ENCODE measurements around the gene NEIL1.
"Not testable (repeated sequence)": the region's sequence is repeated elsewhere in the genome, so short reads cannot be mapped to it uniquely, and the experiment has no call there.

Gene NEIL1

GRCh38 chr15:75342221-75342620 lies 4.6 kb upstream of the NEIL1 start:
- H4K20me1 ChIP-seq (ENCODE audit: insufficient read depth): no peaks in the 10 kb centered on the region
- no peaks in the 10 kb centered on the region for H3K79me2 ChIP-seq (ENCODE audit: insufficient read depth, low read depth)
- H3K4me3 ChIP-seq (IDR thresholded peaks at IDR 0.05; ENCODE audit: insufficient read depth, low read depth, low read length): no peak overlapping the region
- no peak for TF ChIP-seq CTCF (conservative IDR thresholded peaks at IDR 0.05; ENCODE audit: low read depth, low read length)
- H3K4me2 ChIP-seq: no peak overlapping the region
- H3K27ac ChIP-seq: no peak overlapping the region
- H3K9ac ChIP-seq: no peak overlapping the region
- no peaks in the 10 kb centered on the region for H3K36me3 ChIP-seq (ENCODE audit: insufficient read depth)
- H3K4me1 ChIP-seq (ENCODE audit: low read depth, poor library complexity, severe bottlenecking): peaks cover under 1% of the 10 kb centered on the region
- no peak overlapping the region for H2AFZ ChIP-seq (ENCODE audit: low read depth)
- no peaks in the 10 kb centered on the region for H3K27me3 ChIP-seq (ENCODE audit: insufficient read depth, low read depth)

- not testable (repeated sequence) for H3K4me1 ChIP-seq (ENCODE audit: low read depth, poor library complexity, severe bottlenecking); H3K9ac ChIP-seq; H2AFZ ChIP-seq (ENCODE audit: low read depth); H3K36me3 ChIP-seq (ENCODE audit: insufficient read depth); H3K27me3 ChIP-seq (ENCODE audit: insufficient read depth, low read depth); H3K27ac ChIP-seq; H3K4me3 ChIP-seq (IDR thresholded peaks at IDR 0.05; ENCODE audit: insufficient read depth, low read depth, low read length); H3K4me2 ChIP-seq; H4K20me1 ChIP-seq (ENCODE audit: insufficient read depth); H3K79me2 ChIP-seq (ENCODE audit: insufficient read depth, low read depth)
Observed at GRCh38 chr15:75343953-75344352, 2.9 kb upstream of the NEIL1 start.

GRCh38 chr15:75347222-75348033 lies 589 bp downstream of the NEIL1 start:
- Histone ChIP-seq H2AFZ (ENCODE audit: low read depth) (no peak overlapping the region), H3K79me2 (ENCODE audit: insufficient read depth, low read depth) (no peaks in the 10 kb centered on the region), H3K9ac (no peak overlapping the region), H3K4me2 (no peak overlapping the region), H3K4me1 (ENCODE audit: low read depth, poor library complexity, severe bottlenecking) (peaks cover 8% of the 10 kb centered on the region), H3K27me3 (ENCODE audit: insufficient read depth, low read depth) (peaks cover 8% of the 10 kb centered on the region; the same call in 1 of the 2 replicates), H3K4me3 (IDR thresholded peaks at IDR 0.05; ENCODE audit: insufficient read depth, low read depth, low read length) (no peak overlapping the region), H3K27ac (no peak overlapping the region), H4K20me1 (ENCODE audit: insufficient read depth) (no peaks in the 10 kb centered on the region), H3K36me3 (ENCODE audit: insufficient read depth) (no peaks in the 10 kb centered on the region)
- no peak for TF ChIP-seq CTCF (conservative IDR thresholded peaks at IDR 0.05; ENCODE audit: low read depth, low read length)

- Histone ChIP-seq H3K4me1 (ENCODE audit: low read depth, poor library complexity, severe bottlenecking) (peaks cover 8% of the 10 kb centered on the region), H3K36me3 (ENCODE audit: insufficient read depth) (no peaks in the 10 kb centered on the region), H3K79me2 (ENCODE audit: insufficient read depth, low read depth) (no peaks in the 10 kb centered on the region), H4K20me1 (ENCODE audit: insufficient read depth) (no peaks in the 10 kb centered on the region), H3K27ac (no peak overlapping the region), H3K4me2 (no peak overlapping the region), H3K4me3 (IDR thresholded peaks at IDR 0.05; ENCODE audit: insufficient read depth, low read depth, low read length) (no peak overlapping the region), H3K9ac (no peak overlapping the region), H3K27me3 (ENCODE audit: insufficient read depth, low read depth) (peaks cover 8% of the 10 kb centered on the region; the same call in 1 of the 2 replicates), H2AFZ (ENCODE audit: low read depth) (no peak overlapping the region)
- TF ChIP-seq CTCF (conservative IDR thresholded peaks at IDR 0.05; ENCODE audit: low read depth, low read length): no peak
Observed at GRCh38 chr15:75348034-75348561, 1.3 kb downstream of the NEIL1 start.
